Measurements from ENCODE around the gene PUM1. TPM values are rescaled to one million over a fixed set of nuclear protein-coding genes. Genes with fewer than 3 reads are reported as not detected.

Gene PUM1
- total and polyA plus RNA-seq, 2 of the 8 experiments (the other 6 are each of a cell fraction or from before 2014, with no cell fraction given) = 122 to 177 TPM

GRCh38 chr1:31110846-31111245, 45.3 kb upstream of the PUM1 start:
- Histone ChIP-seq H2AK5ac (ENCODE audit: low read depth, low read length) (no peak overlapping the region), H3K14ac (ENCODE audit: insufficient read length) (no peak overlapping the region), H4K5ac (ENCODE audit: insufficient read length, low read depth, low read length) (no peak overlapping the region), H3K79me2 (ENCODE audit: control insufficient read depth in 1 of 2, insufficient read depth in 2 of 2, low read length in 2 of 2) (no peaks in the 10 kb centered on the region), H4K20me1 (replicated peaks in 1 of 2; ENCODE audit: control insufficient read depth in 1 of 2, insufficient read depth in 2 of 2, low read length in 2 of 2) (no peaks in the 10 kb centered on the region), H2BK5ac (ENCODE audit: low read depth, low read length) (peak overlapping the region; percentile 26; the same call in 1 of the 2 replicates), H3K23me2 (ENCODE audit: low read depth, low read length) (no peaks in the 10 kb centered on the region), H3K9ac (replicated peaks in 1 of 4; ENCODE audit: extremely low read depth in 1 of 4, low read depth in 3 of 4, low read length in 3 of 4) (no peak overlapping the region), H3K36me3 (ENCODE audit: control insufficient read depth in 2 of 4, insufficient read depth in 4 of 4, low read length in 3 of 4) (no peaks in the 10 kb centered on the region), H4K91ac (replicated peaks; ENCODE audit: insufficient read length, low read length) (no peak overlapping the region), H3K4me2 (ENCODE audit: insufficient read depth in 1 of 2, low read depth in 2 of 2, low read length in 2 of 2) (no peak overlapping the region), H3K79me1 (ENCODE audit: low read depth, low read length) (no peaks in the 10 kb centered on the region), H2BK12ac (ENCODE audit: low read depth, low read length) (0 out of 2 replicates have a peak overlapping the region, but pooled peaks have one; percentile 14), H3K9me3 (ENCODE audit: insufficient read depth in 2 of 2, low read depth in 1 of 2, low read length in 1 of 2) (no peaks in the 10 kb centered on the region), H2BK20ac (ENCODE audit: low read length) (0 out of 2 replicates have a peak overlapping the region, but pooled peaks have one; percentile 72), H3K27me3 (replicated peaks in 1 of 4; ENCODE audit: control insufficient read depth in 3 of 4, extremely low read depth in 1 of 4, insufficient read depth in 3 of 4, low read length in 3 of 4) (no peaks in the 10 kb centered on the region), H3K27ac (ENCODE audit: low read depth, low read length) (no peak overlapping the region), H3K56ac (replicated peaks; ENCODE audit: insufficient read length, low read depth, low read length) (peak overlapping the region; percentile 39), H3K4me1 (replicated peaks in 1 of 4; ENCODE audit: control insufficient read depth in 3 of 4, insufficient read depth in 4 of 4, low read length in 3 of 4) (peaks cover 0 to 3% (median 0%) of the 10 kb centered on the region in 4 experiments; a peak in 2 of 7 replicates), H3K4me3 (ENCODE audit: extremely low read depth in 1 of 4, insufficient read depth in 2 of 4, low read depth in 3 of 4, low read length in 4 of 4) (no peak overlapping the region), H4K8ac (ENCODE audit: extremely low read depth, insufficient read depth, low read length) (no peak overlapping the region), H3K23ac (ENCODE audit: insufficient read length) (no peak overlapping the region), H2AFZ (ENCODE audit: low read length) (no peak overlapping the region), H3K4ac (replicated peaks; ENCODE audit: insufficient read length, low read depth, low read length) (no peak overlapping the region), H3K18ac (ENCODE audit: extremely low read depth, low read length) (no peak overlapping the region), H2BK15ac (ENCODE audit: low read length) (no peak overlapping the region), H2BK120ac (replicated peaks; ENCODE audit: low read depth, low read length) (no peak overlapping the region)
- FAIRE-seq = no peak
- WGBS, 2 experiments (ENCODE audit: extremely low coverage in 1 of 2, insufficient coverage in 1 of 2, insufficient read length in 1 of 2, insufficient replicate concordance in 2 of 2, low coverage in 1 of 2, low lambda C conversion rate in 2 of 2, missing lambda C conversion rate in 1 of 2) = 79% methylated on average over 7 of the region's 7 CpGs; no CpG with 5 or more reads in 1 of the 2 experiments
- DNase-seq (ENCODE audit: low read depth in 1 of 2, low spot score in 2 of 2) = no peak
- POLR2A ChIA-PET (ENCODE audit: partially characterized antibody) = interaction anchor here (0.8 to 2.2 kb wide), 4 partner anchors 9 to 49 kb away, joined by 3 to 11 read pairs (median 4); partner anchors contain the start of gene PUM1
- CTCF ChIA-PET (ENCODE audit: partially characterized antibody) = interaction anchor here (0.6 to 1.0 kb wide), 5 partner anchors 22 to 325 kb away, joined by 3 to 4 read pairs (median 3); no protein-coding TSS in a partner anchor
- TF ChIP-seq EGR1 (IDR thresholded peaks at IDR 0.05; ENCODE audit: borderline replicate concordance, low read depth, low read length) (no peak), SIN3A (conservative IDR thresholded peaks at IDR 0.05 in 1 of 2, IDR thresholded peaks at IDR 0.05 in 1 of 2; ENCODE audit: low read depth in 1 of 2, low read length in 2 of 2) (no peak), ASH2L (IDR thresholded peaks at IDR 0.05; ENCODE audit: low read length) (no peak), KDM1A (IDR thresholded peaks at IDR 0.05; ENCODE audit: borderline replicate concordance, low read length) (no peak), CREB1 (IDR thresholded peaks at IDR 0.05) (no peak), NRF1 (IDR thresholded peaks at IDR 0.05; ENCODE audit: low read depth, low read length) (no peak), POLR2A (IDR thresholded peaks at IDR 0.05; ENCODE audit: control extremely low read depth in 1 of 2, low read depth in 2 of 2, low read length in 2 of 2) (no peak), SIX5 (IDR thresholded peaks at IDR 0.05; ENCODE audit: low read depth, low read length) (no peak), RXRA (IDR thresholded peaks at IDR 0.05; ENCODE audit: insufficient read depth, low read depth, low read length) (no peak), PHF8 (conservative IDR thresholded peaks at IDR 0.05; ENCODE audit: low read depth, low read length) (no peak)
- TF ChIP-seq, protein P1, sequence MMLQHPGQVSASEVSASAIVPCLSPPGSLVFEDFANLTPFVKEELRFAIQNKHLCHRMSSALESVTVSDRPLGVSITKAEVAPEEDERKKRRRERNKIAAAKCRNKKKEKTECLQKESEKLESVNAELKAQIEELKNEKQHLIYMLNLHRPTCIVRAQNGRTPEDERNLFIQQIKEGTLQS (IDR thresholded peaks at IDR 0.05; ENCODE audit: insufficient read depth, low read depth, low read length) = no peak

Measured in H1 (cell line).